HepG2 (cell line): ENCODE results near the gene MAN2A2. TPM values are rescaled to one million over a fixed set of nuclear protein-coding genes. Genes with fewer than 3 reads are reported as not detected.

Experiments
- ADNP ChIP-seq: sonication (generic); formaldehyde crosslinking; IDR thresholded peaks from 2 replicates; pipeline ENCODE4 v1.4.0; 2020; ENCODE audit warnings: missing genetic modification reagents
- ARID2 ChIP-seq: sonication (generic); formaldehyde crosslinking; IDR thresholded peaks from 2 replicates; pipeline ENCODE4 v1.8.1; 2022; ENCODE audit warnings: mild to moderate bottlenecking, missing genetic modification reagents, borderline replicate concordance
- ATF6 ChIP-seq: sonication (generic); formaldehyde crosslinking; conservative IDR thresholded peaks from 2 replicates; pipeline ENCODE4 v1.4.0; 2020; ENCODE audit warnings: missing genetic modification reagents
- FOXA3 ChIP-seq: IDR thresholded peaks from 2 replicates; pipeline ENCODE4 v1.6.1; 2016; ENCODE audit warnings: missing genetic modification reagents, missing compliant biosample characterization
- HIC2 ChIP-seq: sonication (generic); formaldehyde crosslinking; IDR thresholded peaks from 2 replicates; pipeline ENCODE4 v1.9.0; 2022; ENCODE audit warnings: low read depth, missing genetic modification reagents
- HOXD1 ChIP-seq: sonication (generic); formaldehyde crosslinking; IDR thresholded peaks from 2 replicates; pipeline ENCODE4 v1.5.0; 2020; ENCODE audit warnings: missing genetic modification reagents
- POGZ ChIP-seq: sonication (generic); formaldehyde crosslinking; IDR thresholded peaks from 2 replicates; pipeline ENCODE4 v1.4.0; 2020; ENCODE audit warnings: mild to moderate bottlenecking, missing genetic modification reagents
- PPARG ChIP-seq: conservative IDR thresholded peaks from 2 replicates; pipeline ENCODE4 v1.6.1; 2016; ENCODE audit warnings: missing biosample characterization, missing genetic modification reagents
- SMARCE1 ChIP-seq: fragments of 450-650 bp; IDR thresholded peaks from 2 replicates; pipeline ENCODE4 v1.6.1; 2017; ENCODE audit warnings: borderline replicate concordance
- SRY ChIP-seq: sonication (generic); formaldehyde crosslinking; IDR thresholded peaks from 2 replicates; pipeline ENCODE4 v1.8.0; 2022; ENCODE audit warnings: mild to moderate bottlenecking, missing genetic modification reagents
- ZNF333 ChIP-seq: sonication (generic); formaldehyde crosslinking; IDR thresholded peaks from 2 replicates; pipeline ENCODE4 v1.4.0; 2020; ENCODE audit warnings: mild to moderate bottlenecking, missing genetic modification reagents, borderline replicate concordance
- ZNF639 ChIP-seq: conservative IDR thresholded peaks from 2 replicates; pipeline ENCODE4 v1.6.1; 2018; ENCODE audit warnings: missing genetic modification reagents
- ZNF724P ChIP-seq: sonication (generic); formaldehyde crosslinking; IDR thresholded peaks from 2 replicates; pipeline ENCODE4 v1.8.0; 2022; ENCODE audit warnings: missing genetic modification reagents, borderline replicate concordance
- ZNF761 ChIP-seq: sonication (generic); formaldehyde crosslinking; conservative IDR thresholded peaks from 2 replicates; pipeline ENCODE4 v1.4.0; 2020; ENCODE audit warnings: mild to moderate bottlenecking, missing genetic modification reagents
- polyA plus RNA-seq, 8 experiments: library from polyadenylated mRNA; depleted of rRNA in 3 of 8; stranded (reverse) in 7 of 8; unstranded in 1 of 8; fragments of >200 nt; fragmentation: Illumina TruSeq in 4 of 8; extraction: Trizol in 4 of 8; gene quantifications; 2 replicates each; pipeline versions ENCODE4 v1.2.1 to v1.2.3, GENCODE V29; 2011 to 2016; ENCODE audit warnings: low read depth in 4 of 8, missing spikeins in 1 of 8, mixed read lengths in 1 of 8; ENCODE audit not compliant: insufficient read depth in 1 of 8
- total RNA-seq, 5 experiments: library from RNA; depleted of rRNA; stranded (reverse); fragments of >200 nt; fragmentation: Illumina TruSeq; extraction: Trizol; gene quantifications; 2 replicates each; pipeline ENCODE4 v1.2.3, GENCODE V29; 2016; ENCODE audit warnings: low read depth in 1 of 5
- TF ChIP-seq, protein P1 (sequence below): sonication (generic); formaldehyde crosslinking; IDR thresholded peaks from 2 replicates; pipeline ENCODE4 v1.5.0; 2020; ENCODE audit warnings: missing genetic modification reagents
- TF ChIP-seq, protein P2 (sequence below): sonication (generic); formaldehyde crosslinking; IDR thresholded peaks from 2 replicates; pipeline ENCODE4 v1.4.0; 2020; ENCODE audit warnings: mild to moderate bottlenecking, missing genetic modification reagents
- TF ChIP-seq, protein P3 (sequence below): sonication (generic); formaldehyde crosslinking; IDR thresholded peaks from 2 replicates; pipeline ENCODE4 v1.5.0; 2020; ENCODE audit warnings: mild to moderate bottlenecking, low read depth, missing genetic modification reagents, borderline replicate concordance

MAN2A2 gene
- total and polyA plus RNA-seq, 2 of the 13 experiments (the other 11 are each of a cell fraction or from before 2014, with no cell fraction given) = 17.5 to 51.5 TPM

GRCh38 chr15:90873998-90874605, 29.0 kb upstream of the MAN2A2 start (continued):
- TF ChIP-seq, protein P1, sequence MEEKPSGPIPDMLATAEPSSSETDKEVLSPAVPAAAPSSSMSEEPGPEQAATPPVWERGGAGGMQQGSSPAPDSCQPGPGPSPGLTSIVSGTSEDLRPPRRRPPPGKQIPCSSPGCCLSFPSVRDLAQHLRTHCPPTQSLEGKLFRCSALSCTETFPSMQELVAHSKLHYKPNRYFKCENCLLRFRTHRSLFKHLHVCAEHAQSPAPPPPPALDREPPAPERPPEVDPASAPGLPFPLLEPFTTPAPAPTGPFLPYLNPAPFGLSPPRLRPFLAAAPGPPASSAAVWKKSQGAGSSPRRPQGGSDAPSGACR (CRISPR knock-in tag) = peak; percentile 89; the same call in 1 of the 2 replicates
- TF ChIP-seq ATF6 (CRISPR knock-in tag) (no peak), PPARG (CRISPR knock-in tag) (peak; percentile 85), FOXA3 (peak; percentile 99), ZNF724P (CRISPR knock-in tag) (peak; percentile 97), ADNP (CRISPR knock-in tag) (no peak), HIC2 (CRISPR knock-in tag) (peak; percentile 98), POGZ (CRISPR knock-in tag) (peak; percentile 87), ZNF333 (CRISPR knock-in tag) (no peak; the same call in 1 of the 2 replicates), ZNF761 (CRISPR knock-in tag) (peak; percentile 91), SRY (peak; percentile 56; the same call in 1 of the 2 replicates), HOXD1 (peak; percentile 84; the same call in 1 of the 2 replicates), ZNF639 (CRISPR knock-in tag) (peak; percentile 51; the same call in 1 of the 2 replicates), SMARCE1 (no peak), ARID2 (no peak)
- TF ChIP-seq, protein P2, sequence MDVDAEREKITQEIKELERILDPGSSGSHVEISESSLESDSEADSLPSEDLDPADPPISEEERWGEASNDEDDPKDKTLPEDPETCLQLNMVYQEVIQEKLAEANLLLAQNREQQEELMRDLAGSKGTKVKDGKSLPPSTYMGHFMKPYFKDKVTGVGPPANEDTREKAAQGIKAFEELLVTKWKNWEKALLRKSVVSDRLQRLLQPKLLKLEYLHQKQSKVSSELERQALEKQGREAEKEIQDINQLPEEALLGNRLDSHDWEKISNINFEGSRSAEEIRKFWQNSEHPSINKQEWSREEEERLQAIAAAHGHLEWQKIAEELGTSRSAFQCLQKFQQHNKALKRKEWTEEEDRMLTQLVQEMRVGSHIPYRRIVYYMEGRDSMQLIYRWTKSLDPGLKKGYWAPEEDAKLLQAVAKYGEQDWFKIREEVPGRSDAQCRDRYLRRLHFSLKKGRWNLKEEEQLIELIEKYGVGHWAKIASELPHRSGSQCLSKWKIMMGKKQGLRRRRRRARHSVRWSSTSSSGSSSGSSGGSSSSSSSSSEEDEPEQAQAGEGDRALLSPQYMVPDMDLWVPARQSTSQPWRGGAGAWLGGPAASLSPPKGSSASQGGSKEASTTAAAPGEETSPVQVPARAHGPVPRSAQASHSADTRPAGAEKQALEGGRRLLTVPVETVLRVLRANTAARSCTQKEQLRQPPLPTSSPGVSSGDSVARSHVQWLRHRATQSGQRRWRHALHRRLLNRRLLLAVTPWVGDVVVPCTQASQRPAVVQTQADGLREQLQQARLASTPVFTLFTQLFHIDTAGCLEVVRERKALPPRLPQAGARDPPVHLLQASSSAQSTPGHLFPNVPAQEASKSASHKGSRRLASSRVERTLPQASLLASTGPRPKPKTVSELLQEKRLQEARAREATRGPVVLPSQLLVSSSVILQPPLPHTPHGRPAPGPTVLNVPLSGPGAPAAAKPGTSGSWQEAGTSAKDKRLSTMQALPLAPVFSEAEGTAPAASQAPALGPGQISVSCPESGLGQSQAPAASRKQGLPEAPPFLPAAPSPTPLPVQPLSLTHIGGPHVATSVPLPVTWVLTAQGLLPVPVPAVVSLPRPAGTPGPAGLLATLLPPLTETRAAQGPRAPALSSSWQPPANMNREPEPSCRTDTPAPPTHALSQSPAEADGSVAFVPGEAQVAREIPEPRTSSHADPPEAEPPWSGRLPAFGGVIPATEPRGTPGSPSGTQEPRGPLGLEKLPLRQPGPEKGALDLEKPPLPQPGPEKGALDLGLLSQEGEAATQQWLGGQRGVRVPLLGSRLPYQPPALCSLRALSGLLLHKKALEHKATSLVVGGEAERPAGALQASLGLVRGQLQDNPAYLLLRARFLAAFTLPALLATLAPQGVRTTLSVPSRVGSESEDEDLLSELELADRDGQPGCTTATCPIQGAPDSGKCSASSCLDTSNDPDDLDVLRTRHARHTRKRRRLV = peak; percentile 80; the same call in 1 of the 2 replicates
- TF ChIP-seq, protein P3, sequence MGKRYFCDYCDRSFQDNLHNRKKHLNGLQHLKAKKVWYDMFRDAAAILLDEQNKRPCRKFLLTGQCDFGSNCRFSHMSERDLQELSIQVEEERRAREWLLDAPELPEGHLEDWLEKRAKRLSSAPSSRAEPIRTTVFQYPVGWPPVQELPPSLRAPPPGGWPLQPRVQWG = no peak
